Astrocyte of the spinal cord (primary cell): ENCODE results near the gene SETBP1.
A peak's percentile ranks its signal among the peaks of the same experiment; 100 is the strongest.

Experiments used
- DNase-seq: peaks from one replicate; pipeline ENCODE4 v3.0.0; 2011; ENCODE audit warnings: low read depth, low spot score
- H3K4me3 ChIP-seq: 2 replicates; pipeline ENCODE4 v1.5.1; 2011; ENCODE audit warnings: low read depth, mild to moderate bottlenecking, low read length, moderate library complexity
- in situ Hi-C: cut with HindIII; loops from 2 replicates; pipeline ENCODE4 v1.10.0; 2017; ENCODE audit warnings: low sequenced_read_pairs
- TF ChIP-seq, protein P1 (sequence below): IDR thresholded peaks from 2 replicates; pipeline ENCODE4 v1.5.1; 2012; ENCODE audit warnings: low read depth, mild to moderate bottlenecking, low read length, inconsistent platforms

Gene SETBP1

DNA sequence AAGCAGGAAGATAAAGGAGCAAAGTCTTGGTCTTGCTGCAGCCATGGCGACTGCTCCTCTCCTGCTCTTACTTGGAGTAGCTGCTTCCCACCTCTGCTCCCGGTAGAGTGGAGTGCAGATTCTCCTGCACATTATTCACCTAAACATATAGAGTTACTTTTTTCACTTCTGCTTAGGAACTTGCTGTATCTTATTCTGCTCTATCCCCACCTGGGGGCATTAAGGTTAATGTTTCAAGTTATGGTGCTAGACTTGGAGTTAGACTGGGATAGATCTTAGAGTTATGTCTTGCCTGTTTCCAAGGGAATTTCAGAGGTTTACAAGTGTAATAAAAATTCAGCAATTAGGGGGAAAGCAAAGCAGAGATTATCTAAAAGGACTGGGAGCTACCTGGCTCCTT, 144.2 kb downstream of the SETBP1 start:
- DNase-seq, result no peak
- TF ChIP-seq, protein P1, sequence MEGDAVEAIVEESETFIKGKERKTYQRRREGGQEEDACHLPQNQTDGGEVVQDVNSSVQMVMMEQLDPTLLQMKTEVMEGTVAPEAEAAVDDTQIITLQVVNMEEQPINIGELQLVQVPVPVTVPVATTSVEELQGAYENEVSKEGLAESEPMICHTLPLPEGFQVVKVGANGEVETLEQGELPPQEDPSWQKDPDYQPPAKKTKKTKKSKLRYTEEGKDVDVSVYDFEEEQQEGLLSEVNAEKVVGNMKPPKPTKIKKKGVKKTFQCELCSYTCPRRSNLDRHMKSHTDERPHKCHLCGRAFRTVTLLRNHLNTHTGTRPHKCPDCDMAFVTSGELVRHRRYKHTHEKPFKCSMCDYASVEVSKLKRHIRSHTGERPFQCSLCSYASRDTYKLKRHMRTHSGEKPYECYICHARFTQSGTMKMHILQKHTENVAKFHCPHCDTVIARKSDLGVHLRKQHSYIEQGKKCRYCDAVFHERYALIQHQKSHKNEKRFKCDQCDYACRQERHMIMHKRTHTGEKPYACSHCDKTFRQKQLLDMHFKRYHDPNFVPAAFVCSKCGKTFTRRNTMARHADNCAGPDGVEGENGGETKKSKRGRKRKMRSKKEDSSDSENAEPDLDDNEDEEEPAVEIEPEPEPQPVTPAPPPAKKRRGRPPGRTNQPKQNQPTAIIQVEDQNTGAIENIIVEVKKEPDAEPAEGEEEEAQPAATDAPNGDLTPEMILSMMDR, result no peak
- in situ Hi-C loops, result no loop called here
- H3K4me3 ChIP-seq, result no peak overlapping the region

DNA sequence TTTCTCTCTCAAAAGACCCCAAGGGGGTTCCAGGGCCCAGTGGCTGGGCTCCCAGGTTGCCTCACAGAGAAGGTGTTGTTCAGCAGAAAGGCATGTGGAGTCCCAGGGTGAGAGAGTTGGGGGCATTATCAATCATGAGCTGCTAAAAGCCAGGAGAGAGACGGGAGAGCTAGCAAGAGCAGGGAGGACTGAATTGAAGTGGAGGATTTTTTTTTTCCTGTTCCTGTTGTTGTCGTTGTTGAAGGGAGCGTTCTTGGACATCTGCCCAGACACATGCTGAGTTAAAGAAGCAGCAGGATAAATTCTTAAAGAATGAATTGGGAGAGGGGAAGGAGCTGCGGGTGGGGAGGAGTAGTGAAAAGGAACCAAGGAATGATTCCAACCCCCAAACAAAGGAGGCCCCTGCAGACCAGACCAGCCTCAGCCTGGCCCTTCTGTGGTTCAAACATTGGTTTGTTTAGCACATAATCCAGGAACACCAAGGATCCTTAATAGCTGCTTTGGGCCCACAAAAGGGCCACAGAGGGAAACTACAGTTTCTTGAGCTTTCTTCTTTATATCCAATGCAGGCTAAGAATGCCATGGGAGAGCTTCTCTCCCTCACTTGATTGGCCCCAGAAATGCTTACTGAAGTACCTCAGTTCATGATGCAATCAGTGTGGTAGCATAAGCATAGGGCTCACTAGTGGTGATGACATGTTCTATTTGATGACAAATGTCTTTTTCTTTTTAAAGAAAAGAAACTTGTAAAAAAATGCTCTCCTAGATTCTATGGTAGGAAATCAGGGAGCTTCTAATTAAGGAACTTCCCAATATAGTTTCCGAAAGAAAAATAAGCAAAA, 146.0 kb downstream of the SETBP1 start:
- H3K4me3 ChIP-seq, result no peak overlapping the region
- peak; percentile 98 for DNase-seq
- in situ Hi-C loops, result no loop called here
- TF ChIP-seq, protein P1, result no peak

DNA sequence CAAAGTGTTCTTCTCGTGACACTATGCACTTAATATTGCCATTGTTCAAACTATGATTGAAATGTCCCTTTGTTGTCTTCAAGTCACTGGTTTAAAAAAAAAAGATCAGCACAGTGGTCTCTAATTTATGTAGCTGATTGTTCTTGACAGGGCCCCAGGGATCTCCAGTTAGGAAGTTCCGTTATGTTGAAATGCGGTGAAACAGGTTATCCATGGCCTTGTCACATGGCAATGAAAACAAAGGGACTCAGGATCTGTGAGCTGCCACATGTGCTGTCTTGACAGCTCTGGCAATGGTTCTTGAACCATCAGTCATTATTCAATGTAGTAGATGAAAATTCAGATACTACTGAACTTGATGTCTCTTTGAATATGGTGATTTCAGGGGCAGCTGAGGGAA, 147.4 kb downstream of the SETBP1 start:
- no peak overlapping the region for H3K4me3 ChIP-seq
- in situ Hi-C loops, result no loop called here
- TF ChIP-seq, protein P1, result no peak
- DNase-seq, result no peak

DNA sequence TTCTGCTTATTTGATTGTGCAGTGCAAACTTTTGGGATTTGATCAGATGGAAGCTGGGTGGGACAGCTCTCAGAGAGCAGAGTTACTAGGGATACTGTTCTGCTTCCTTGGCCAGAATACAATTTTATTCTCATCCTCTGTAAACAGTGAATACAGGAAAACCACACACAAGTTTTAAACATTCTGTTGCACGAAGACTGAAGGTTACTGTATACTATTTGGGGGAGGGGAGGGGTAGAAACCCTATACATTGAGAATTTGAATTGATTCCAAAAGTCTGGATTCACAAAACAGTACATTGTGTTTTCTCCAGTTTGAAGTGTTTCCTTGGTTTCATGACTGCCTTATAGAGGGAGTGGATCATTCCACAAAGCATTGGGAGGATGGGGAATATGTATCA, 149.9 kb downstream of the SETBP1 start:
- in situ Hi-C loops, result no loop called here
- TF ChIP-seq, protein P1, result no peak
- H3K4me3 ChIP-seq, result no peak overlapping the region

DNA sequence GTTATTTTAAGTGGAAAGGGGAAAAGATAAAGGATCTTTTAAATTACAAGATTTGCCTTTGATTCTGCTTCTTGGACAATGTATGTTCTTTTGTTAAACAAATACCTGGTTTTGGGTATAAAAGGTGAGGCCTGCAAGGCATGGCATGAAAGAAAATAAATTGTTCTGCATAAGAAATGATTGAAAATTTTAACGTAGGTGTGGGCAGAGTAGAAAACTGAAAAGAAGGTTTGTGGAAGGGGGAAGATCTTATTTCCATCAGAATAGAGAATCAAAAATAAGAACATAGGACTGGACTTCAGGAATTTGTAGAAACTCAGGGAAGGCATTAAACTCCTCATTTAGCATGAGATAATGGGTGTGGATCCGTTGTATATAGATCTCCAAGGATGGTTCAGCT, 153.1 kb downstream of the SETBP1 start:
- DNase-seq, result no peak
- in situ Hi-C loops, result no loop called here
- H3K4me3 ChIP-seq, result no peak overlapping the region
- TF ChIP-seq, protein P1, result no peak

More for the DNA sequence above, 149.9 kb downstream of the SETBP1 start:
- DNase-seq, result no peak

DNA sequence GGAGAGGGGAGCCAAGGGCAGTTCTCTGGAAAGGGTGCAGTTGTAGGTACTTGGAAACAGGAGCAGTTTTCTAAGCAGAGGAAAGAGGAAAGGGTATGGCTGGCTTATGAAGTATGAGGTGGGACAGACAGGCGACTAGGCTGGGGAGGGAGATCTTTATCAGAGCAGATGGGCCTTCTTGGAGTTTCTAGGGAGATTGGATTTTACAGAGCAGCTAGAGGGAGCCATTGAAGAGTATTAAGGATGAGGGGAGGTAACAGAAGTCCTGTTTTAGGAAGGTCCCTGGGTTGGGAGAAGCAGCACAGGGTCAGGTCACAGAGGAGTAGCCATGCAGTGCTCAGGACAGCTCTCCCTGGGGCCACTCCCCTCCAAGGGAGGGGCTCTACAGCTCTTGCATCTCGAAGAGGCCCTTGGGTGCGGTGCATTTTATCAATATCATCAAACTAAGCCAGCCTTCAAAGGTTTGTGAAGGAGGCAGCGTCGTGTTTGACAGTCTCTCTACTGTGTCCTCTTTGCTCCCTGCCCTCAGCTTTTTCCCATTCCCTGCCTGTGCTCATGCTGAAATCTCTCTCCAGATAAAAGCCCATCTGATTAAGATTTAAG, 154.3 kb downstream of the SETBP1 start:
- TF ChIP-seq, protein P1, result no peak
- DNase-seq, result no peak
- in situ Hi-C loops, result no loop called here
- H3K4me3 ChIP-seq, result no peak overlapping the region
